HepG2 (cell line): ENCODE data around the gene SYNGAP1. TPM values are rescaled to one million over a fixed set of nuclear protein-coding genes. Genes with fewer than 3 reads are reported as not detected.

Source experiments
- ARID2 ChIP-seq: sonication (generic); formaldehyde crosslinking; IDR thresholded peaks from 2 replicates; pipeline ENCODE4 v1.8.1; 2022; ENCODE audit warnings: mild to moderate bottlenecking, missing genetic modification reagents, borderline replicate concordance
- ARNTL ChIP-seq: sonication (generic); formaldehyde crosslinking; IDR thresholded peaks from 2 replicates; pipeline ENCODE4 v1.4.0; 2020; ENCODE audit warnings: mild to moderate bottlenecking, missing genetic modification reagents
- CHD4 ChIP-seq: fragments of 200-600 bp; sonication (generic); IDR thresholded peaks from 2 replicates; pipeline ENCODE4 v1.7.0; 2017; ENCODE audit warnings: mild to moderate bottlenecking, low read length, borderline replicate concordance
- FIP1L1 ChIP-seq: fragments of 200-400 bp; formaldehyde crosslinking; IDR thresholded peaks from 2 replicates; pipeline ENCODE4 v1.6.1; 2018; ENCODE audit warnings: low read depth, mild to moderate bottlenecking, low read length, moderate library complexity, borderline replicate concordance; ENCODE audit not compliant: insufficient read depth
- FOXC1 ChIP-seq: sonication (generic); formaldehyde crosslinking; IDR thresholded peaks from 2 replicates; pipeline ENCODE4 v1.8.0; 2022; ENCODE audit warnings: mild to moderate bottlenecking, missing genetic modification reagents, borderline replicate concordance
- GABPB1 ChIP-seq: IDR thresholded peaks from 2 replicates; pipeline ENCODE4 v1.6.1; 2016; ENCODE audit warnings: mild to moderate bottlenecking, missing genetic modification reagents, moderate library complexity, missing compliant biosample characterization
- HOXA9 ChIP-seq: sonication (generic); formaldehyde crosslinking; IDR thresholded peaks from 2 replicates; pipeline ENCODE4 v1.8.1; 2022; ENCODE audit warnings: missing genetic modification reagents, mild to moderate bottlenecking, moderate library complexity, borderline replicate concordance
- HOXD1 ChIP-seq: sonication (generic); formaldehyde crosslinking; IDR thresholded peaks from 2 replicates; pipeline ENCODE4 v1.5.0; 2020; ENCODE audit warnings: missing genetic modification reagents
- JARID2 ChIP-seq: sonication (generic); formaldehyde crosslinking; IDR thresholded peaks from 2 replicates; pipeline ENCODE4 v1.8.1; 2023; ENCODE audit warnings: missing genetic modification reagents, inconsistent platforms; ENCODE audit not compliant: insufficient replicate concordance
- KLF9 ChIP-seq: IDR thresholded peaks from 2 replicates; pipeline ENCODE4 v1.6.1; 2016; ENCODE audit warnings: low read depth
- MBNL3 ChIP-seq: fragments of 250-450 bp; sonication (Bioruptor Pico); conservative IDR thresholded peaks from 2 replicates; pipeline ENCODE4 v1.8.0; 2022; ENCODE audit warnings: mild to moderate bottlenecking, inconsistent platforms
- NR3C1 ChIP-seq: sonication (generic); formaldehyde crosslinking; IDR thresholded peaks from 2 replicates; pipeline ENCODE4 v1.4.0; 2020; ENCODE audit warnings: missing genetic modification reagents
- RFX1 ChIP-seq: fragments of 450-650 bp; IDR thresholded peaks from 2 replicates; pipeline ENCODE4 v1.6.1; 2017
- RXRA ChIP-seq: sonication (generic); formaldehyde crosslinking; IDR thresholded peaks from 2 replicates; pipeline ENCODE4 v1.5.1; 2020; ENCODE audit warnings: missing genetic modification reagents
- SNAPC2 ChIP-seq: sonication (generic); formaldehyde crosslinking; IDR thresholded peaks from 2 replicates; pipeline ENCODE4 v1.8.1; 2022; ENCODE audit warnings: mild to moderate bottlenecking, missing genetic modification reagents
- SPEN ChIP-seq: sonication (generic); formaldehyde crosslinking; IDR thresholded peaks from 2 replicates; pipeline ENCODE4 v1.5.1; 2020; ENCODE audit warnings: low read depth, mild to moderate bottlenecking, missing genetic modification reagents
- SSRP1 ChIP-seq: IDR thresholded peaks from 2 replicates; pipeline ENCODE4 v1.6.1; 2016; ENCODE audit warnings: control low read depth
- ZBTB10 ChIP-seq: sonication (generic); formaldehyde crosslinking; IDR thresholded peaks from 2 replicates; pipeline ENCODE4 v1.4.0; 2020; ENCODE audit warnings: missing genetic modification reagents, borderline replicate concordance
- ZNF30 ChIP-seq: sonication (generic); formaldehyde crosslinking; IDR thresholded peaks from 2 replicates; pipeline ENCODE4 v1.5.0; 2020; ENCODE audit warnings: mild to moderate bottlenecking, missing genetic modification reagents
- ZNF431 ChIP-seq: sonication (generic); formaldehyde crosslinking; IDR thresholded peaks from 2 replicates; pipeline ENCODE4 v1.9.0; 2022; ENCODE audit warnings: missing genetic modification reagents, low read depth, mild to moderate bottlenecking, borderline replicate concordance
- ZNF496 ChIP-seq: sonication (generic); formaldehyde crosslinking; IDR thresholded peaks from 2 replicates; pipeline ENCODE4 v1.8.1; 2023; ENCODE audit warnings: mild to moderate bottlenecking, moderate library complexity, missing genetic modification reagents; ENCODE audit not compliant: insufficient replicate concordance
- ZNF777 ChIP-seq: sonication (generic); formaldehyde crosslinking; IDR thresholded peaks from 2 replicates; pipeline ENCODE4 v1.4.0; 2020; ENCODE audit warnings: missing genetic modification reagents
- ZNF816 ChIP-seq: sonication (generic); formaldehyde crosslinking; IDR thresholded peaks from 2 replicates; pipeline ENCODE4 v1.8.0; 2022; ENCODE audit warnings: missing genetic modification reagents, mild to moderate bottlenecking, borderline replicate concordance
- ZNF841 ChIP-seq: sonication (generic); formaldehyde crosslinking; IDR thresholded peaks from 2 replicates; pipeline ENCODE4 v1.8.1; 2023; ENCODE audit warnings: missing genetic modification reagents, borderline replicate concordance
- polyA plus RNA-seq, 8 experiments: library from polyadenylated mRNA; depleted of rRNA in 3 of 8; stranded (reverse) in 7 of 8; unstranded in 1 of 8; fragments of >200 nt; fragmentation: Illumina TruSeq in 4 of 8; extraction: Trizol in 4 of 8; gene quantifications; 2 replicates each; pipeline versions ENCODE4 v1.2.1 to v1.2.3, GENCODE V29; 2011 to 2016; ENCODE audit warnings: low read depth in 4 of 8, missing spikeins in 1 of 8, mixed read lengths in 1 of 8; ENCODE audit not compliant: insufficient read depth in 1 of 8
- total RNA-seq, 5 experiments: library from RNA; depleted of rRNA; stranded (reverse); fragments of >200 nt; fragmentation: Illumina TruSeq; extraction: Trizol; gene quantifications; 2 replicates each; pipeline ENCODE4 v1.2.3, GENCODE V29; 2016; ENCODE audit warnings: low read depth in 1 of 5

The SYNGAP1 gene
- total and polyA plus RNA-seq, 2 of the 13 experiments (the other 11 are each of a cell fraction or from before 2014, with no cell fraction given), result 0.75 to 1.1 TPM

- TF ChIP-seq ARID2 (CRISPR knock-in tag), result peak; percentile 95
- TF ChIP-seq FIP1L1, result no peak
- peak; percentile 48; the same call in 1 of the 2 replicates for TF ChIP-seq ZNF816 (CRISPR knock-in tag)
- TF ChIP-seq MBNL3 (CRISPR knock-in tag), result no peak
- TF ChIP-seq ZNF431 (CRISPR knock-in tag), result 0 out of 2 replicates have a peak, but pooled peaks have one; percentile 52
- TF ChIP-seq RXRA (CRISPR knock-in tag), result peak; percentile 85
- 0 out of 2 replicates have a peak, but pooled peaks have one; percentile 49 for TF ChIP-seq ZNF841
- 0 out of 2 replicates have a peak, but pooled peaks have one; percentile 38 for TF ChIP-seq ZBTB10 (CRISPR knock-in tag)
- peak; percentile 95 for TF ChIP-seq HOXA9 (CRISPR knock-in tag)
- no peak for TF ChIP-seq ZNF30
- peak; percentile 88 for TF ChIP-seq SNAPC2
- peak; percentile 98 for TF ChIP-seq KLF9
- no peak for TF ChIP-seq FOXC1 (CRISPR knock-in tag)
- no peak for TF ChIP-seq NR3C1 (CRISPR knock-in tag)
- TF ChIP-seq CHD4, result no peak
- TF ChIP-seq ZNF777 (CRISPR knock-in tag), result no peak
- peak; percentile 94 for TF ChIP-seq SPEN (CRISPR knock-in tag)
- no peak for TF ChIP-seq ZNF496 (CRISPR knock-in tag)
- peak; percentile 54; the same call in 1 of the 2 replicates for TF ChIP-seq RFX1
- peak; percentile 27; the same call in 1 of the 2 replicates for TF ChIP-seq HOXD1
- peak; percentile 99 for TF ChIP-seq GABPB1 (CRISPR knock-in tag)
- 0 out of 2 replicates have a peak, but pooled peaks have one; percentile 18 for TF ChIP-seq SSRP1 (CRISPR knock-in tag)
- TF ChIP-seq JARID2 (CRISPR knock-in tag), result no peak
- peak; percentile 73 for TF ChIP-seq ARNTL
Observed at GRCh38 chr6:33454009-33454946, 34.4 kb downstream of the SYNGAP1 start, which contains the start of gene ZBTB9 (continued).
